CD4-positive, alpha-beta T cell treated with Interleukin-2 at 100 ng/mL for 4 hours (primary cell): ENCODE measurements around the gene RGS3.
A peak's percentile ranks its signal among the peaks of the same experiment; 100 is the strongest.

ENCODE experiments used
- DNase-seq: peaks from one replicate; pipeline ENCODE4 v3.0.0-alpha.2; 2020; ENCODE audit warnings: low spot score

RGS3 gene

GRCh38 chr9:113570749-113571711 lies 107.5 kb downstream of the RGS3 start:
- no peak for DNase-seq

- no peak for DNase-seq
Measured at GRCh38 chr9:113572076-113572861, 108.7 kb downstream of the RGS3 start.

DNA sequence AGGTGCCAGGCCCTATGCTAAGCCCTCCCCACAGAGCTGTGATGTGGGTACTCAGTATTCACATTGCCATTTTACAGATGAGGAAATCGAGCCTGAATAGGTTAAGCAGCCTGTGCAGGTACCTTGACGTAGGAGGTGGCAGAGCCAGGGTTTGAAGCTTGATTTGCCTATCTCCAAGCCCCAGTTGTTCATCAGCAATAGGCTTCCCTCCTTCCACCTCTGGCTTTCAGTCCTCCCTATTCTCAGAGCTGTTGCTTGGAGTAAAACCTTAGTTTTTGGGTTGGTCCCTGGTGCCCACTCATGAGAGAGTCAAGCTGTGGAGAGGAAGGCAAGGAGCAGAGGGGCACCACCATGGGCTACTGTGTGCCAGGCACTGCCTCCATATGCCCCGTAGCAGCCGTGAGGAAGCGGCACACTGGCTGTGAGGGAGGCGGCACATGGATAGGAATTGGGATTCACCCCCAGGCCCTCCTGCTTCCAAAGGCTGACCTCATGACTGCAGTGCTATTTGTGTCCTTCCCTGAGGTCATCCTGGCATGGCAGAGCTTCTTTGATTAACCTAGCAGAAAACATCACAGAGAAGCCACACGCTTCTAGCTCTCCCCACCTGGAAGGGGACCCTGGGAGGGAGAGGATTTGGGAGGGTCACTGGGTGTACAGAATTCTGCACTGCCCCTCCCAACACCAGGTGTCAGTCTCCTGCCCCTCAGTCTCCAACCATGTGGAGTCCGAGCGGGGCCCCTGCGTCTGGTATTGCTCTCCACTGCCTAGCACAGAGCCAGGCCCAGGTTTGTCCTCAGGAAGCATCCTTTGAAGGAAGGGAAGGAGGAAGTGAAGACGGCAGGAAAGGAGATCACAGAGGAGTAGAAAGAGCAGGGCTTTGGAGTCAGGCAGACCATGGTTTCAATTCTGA lies 109.8 kb downstream of the RGS3 start:
- no peak for DNase-seq

GRCh38 chr9:113573959-113574352 lies 110.4 kb downstream of the RGS3 start:
- no peak for DNase-seq

- DNase-seq: no peak
Measured at GRCh38 chr9:113574441-113575262, 111.1 kb downstream of the RGS3 start.

GRCh38 chr9:113577525-113578261 lies 114.2 kb downstream of the RGS3 start:
- no peak for DNase-seq

DNA sequence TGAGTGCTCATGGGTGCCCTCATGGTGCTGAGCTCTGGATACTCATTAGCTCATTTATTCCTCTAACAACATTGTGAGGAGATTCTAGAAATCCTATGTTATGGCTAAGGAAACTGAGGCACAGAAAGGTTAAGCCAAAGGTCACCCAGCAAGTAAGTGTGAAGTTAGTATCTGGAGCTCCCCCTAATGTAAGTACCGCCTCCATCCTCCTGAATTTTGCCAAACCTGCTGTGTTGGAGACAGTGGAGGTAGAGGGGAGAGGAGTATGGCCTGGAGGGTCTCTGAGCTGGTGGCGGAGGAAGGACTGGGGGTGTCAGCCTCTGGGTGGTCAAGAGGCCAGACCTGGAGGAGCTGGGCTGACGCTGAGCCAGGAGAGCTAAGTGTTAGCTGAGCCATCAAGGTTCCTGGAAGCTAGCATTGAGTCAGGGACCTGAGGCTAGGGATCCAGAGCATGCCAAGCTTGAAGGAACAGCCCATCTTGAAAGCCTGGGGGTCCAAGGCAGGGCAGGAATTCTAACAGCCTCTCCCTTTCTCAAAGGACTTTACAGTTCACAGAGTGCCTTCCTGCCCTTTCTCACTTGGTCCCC lies 114.8 kb downstream of the RGS3 start:
- no peak for DNase-seq

- DNase-seq: peak; percentile 87
Measured at GRCh38 chr9:113578882-113579282, 115.4 kb downstream of the RGS3 start.

DNA sequence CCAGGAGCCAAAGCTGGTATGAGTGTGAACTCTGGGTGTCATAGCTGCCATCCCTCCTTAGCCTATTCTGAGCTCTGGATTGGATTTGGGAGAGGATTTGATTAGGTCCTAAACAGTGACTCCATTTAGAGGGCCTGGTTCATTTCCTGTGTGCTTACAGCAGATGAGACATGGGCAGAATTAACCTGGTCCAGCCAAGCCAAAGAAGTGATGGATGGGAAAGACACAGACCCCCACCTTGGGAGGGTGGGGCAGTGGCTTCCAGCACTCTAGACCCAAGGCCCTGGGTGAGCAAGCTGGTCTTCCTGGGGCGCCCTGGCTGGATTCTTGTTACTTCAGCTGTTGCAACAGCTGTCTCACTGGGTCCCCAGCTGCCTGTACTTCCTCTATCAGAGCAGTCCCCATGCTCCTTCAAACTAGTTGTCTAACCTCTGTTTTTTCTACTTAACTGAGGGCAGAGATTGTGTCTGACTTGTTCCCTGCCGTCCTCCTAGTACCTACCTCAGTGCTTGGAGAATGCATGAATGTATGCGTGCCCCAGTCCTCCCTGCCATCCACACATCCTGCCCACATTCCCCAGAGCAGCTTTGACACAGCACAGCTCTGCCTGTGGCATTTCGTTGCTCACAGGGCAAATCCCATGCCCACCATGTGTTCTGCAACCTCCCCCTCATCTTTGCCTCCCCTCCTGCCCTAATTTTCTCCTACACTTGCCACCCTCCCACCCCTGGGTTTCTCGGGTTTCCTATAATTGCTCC lies 115.9 kb downstream of the RGS3 start:
- peak; percentile 31 for DNase-seq

DNA sequence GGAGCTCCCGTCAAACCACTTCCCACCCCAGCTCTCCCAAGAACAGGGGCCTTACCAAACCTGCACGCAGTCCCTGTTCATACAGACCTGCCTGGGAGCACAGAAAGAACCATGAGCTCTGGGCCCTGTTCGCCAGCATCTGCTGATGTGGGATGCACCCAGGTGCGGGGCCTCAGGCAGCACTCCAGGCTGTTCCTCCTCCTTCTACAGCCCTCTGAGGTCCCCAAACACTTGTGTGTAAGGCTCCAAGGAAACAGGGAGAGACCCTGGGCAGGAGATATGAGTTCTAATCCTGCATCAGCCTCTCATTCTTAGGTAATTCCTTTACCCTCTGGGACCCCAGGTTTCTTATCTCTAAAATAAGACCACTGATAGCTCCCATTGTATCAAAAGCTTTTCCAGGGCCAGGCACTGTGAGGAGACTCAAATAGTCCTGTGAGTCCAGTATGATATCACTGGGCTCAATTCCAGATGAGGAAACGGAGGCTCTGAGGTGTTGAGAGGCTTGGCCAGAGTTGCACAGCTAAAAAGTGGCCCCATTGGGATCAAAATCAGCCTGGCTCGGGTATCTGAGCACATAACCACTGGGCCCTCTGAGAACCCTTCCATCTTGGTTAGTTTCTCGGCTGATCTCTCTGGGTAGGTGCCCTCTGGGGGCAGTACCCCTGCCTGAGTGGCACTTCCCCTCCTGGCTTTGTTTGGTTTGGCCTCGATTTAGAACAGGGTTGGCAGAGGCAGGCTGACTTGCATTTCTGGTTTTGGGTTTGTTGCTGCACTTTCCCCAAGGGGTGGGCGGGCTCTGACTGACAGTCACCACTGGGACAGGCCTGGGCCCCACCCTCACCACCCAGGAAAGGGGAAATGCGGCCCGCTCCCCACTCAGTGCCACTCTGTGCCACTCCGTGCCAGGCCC lies 116.8 kb downstream of the RGS3 start:
- DNase-seq: peak; percentile 60

GRCh38 chr9:113580954-113581311 lies 117.4 kb downstream of the RGS3 start:
- no peak for DNase-seq

DNA sequence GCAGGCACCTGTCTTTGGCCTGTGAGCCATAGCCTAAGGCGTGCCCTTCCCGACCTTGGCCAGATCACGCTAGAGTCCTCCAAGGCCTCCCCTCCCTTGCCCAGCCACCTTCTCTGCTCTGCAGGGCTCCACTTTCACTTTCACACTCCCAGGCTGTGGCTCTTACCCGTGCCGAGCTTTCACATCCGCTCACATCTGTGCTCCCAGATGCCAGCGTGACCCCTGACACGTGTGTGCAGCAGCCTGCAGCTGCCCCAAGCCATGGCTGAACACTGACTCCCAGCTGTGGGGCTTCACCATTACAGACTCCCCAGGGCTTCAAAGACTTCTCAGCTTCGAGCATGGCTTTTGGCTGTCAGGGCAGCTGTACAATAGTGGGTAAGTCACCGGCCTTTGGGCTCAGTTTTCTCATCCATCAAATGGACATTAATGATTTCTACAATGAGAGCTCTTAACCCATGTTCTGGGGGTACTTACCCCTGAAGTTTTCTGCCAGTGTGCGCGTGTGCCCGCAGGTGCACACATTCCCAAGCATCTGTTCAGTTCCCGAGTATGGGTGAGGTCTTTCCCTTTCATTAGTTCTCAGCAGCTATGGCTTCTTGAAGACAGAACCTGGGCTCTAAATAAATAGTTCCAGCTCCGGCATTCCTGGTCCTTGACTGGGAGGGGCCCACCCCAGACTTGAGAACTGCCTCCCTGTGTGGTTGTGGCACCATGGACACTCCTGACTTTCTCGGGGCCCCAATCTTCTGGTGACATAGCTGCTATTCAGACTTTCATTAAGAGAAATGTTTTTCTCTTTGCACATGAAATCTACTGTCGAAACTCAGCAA lies 118.6 kb downstream of the RGS3 start:
- DNase-seq: peak; percentile 81

GRCh38 chr9:113582698-113583200 lies 119.2 kb downstream of the RGS3 start:
- no peak for DNase-seq

GRCh38 chr9:113583511-113584427 lies 120.2 kb downstream of the RGS3 start:
- DNase-seq: no peak

DNA sequence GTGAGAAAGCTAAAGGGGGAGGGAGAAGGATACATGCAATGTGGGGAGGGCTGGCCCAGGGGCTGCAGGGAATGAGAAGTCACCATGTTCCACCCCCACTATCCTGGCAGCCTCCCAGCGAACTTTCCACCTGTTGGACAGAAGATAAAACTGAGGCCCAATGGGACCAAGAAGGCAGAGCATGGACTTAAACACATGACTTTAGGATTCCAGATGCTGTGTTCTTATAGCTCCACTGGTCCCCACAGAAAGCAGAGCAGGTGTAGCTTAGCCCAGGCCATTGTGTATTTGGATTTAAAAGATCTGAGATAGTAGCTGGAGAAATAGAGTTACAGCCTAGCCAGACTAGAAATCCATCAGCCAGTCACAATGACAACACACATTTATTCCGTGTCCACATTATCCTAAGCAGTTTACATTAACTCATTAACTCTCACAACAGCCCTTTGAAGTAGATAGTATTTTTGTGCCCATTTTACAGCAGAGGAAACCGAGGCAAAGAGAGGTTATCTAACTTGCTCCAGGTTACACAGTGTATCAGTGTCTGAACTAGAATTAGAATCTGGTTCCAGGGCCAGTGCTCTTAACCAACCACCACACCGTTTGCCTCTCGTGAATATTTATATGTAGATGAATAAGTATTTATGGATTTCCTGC lies 121.0 kb downstream of the RGS3 start:
- no peak for DNase-seq

DNA sequence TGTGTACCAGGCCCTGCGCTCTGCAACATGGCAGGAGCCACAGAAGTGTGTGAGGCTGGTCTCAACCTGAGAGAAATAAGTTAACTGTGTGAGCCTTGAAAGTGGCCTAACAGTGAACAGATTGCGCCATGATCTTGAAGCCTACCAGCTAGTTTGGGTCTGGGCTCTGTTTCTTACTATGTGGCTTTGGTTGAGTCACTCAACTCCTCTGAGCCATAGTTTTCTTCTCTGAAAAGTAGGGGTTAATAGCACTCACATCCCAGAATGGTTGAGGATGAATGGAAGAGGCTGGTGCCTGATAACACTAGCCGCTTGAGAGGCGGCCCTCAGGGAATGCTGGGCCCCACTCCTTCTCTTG lies 121.5 kb downstream of the RGS3 start:
- DNase-seq: no peak
